Heart left ventricle (tissue), 13 donors: ENCODE results near the gene TENT4B.

Experiments
- CTCF ChIP-seq, 12 donors: fragments of 200-600 bp; sonication (generic) in 4 of 12; IDR thresholded peaks; one replicate each; pipeline versions ENCODE4 v1.5.0 to v1.8.0; 2018 to 2022; ENCODE audit warnings: antibody characterized with exemption in 12 of 12, mild to moderate bottlenecking in 5 of 12
- POLR2A ChIP-seq, 2 donors: fragments of 450-650 bp; IDR thresholded peaks; one replicate each; pipeline ENCODE4 v1.6.1; 2017; ENCODE audit warnings: antibody characterized with exemption in 2 of 2, mild to moderate bottlenecking in 2 of 2, moderate library complexity in 2 of 2
- donor health status: ischemic (EF 13 %, LVEDD 7.1; RV severe dilation, severe dysfunction).
- donor health status: DM: no; HTN: yes; CAD: no.
- donor health status: DM: no; HTN: no; CAD: no.
- donor health status: ischemic (EF 25% LVEDD 6.9; RV normal size, moderate dysfunction).
- donor health status: ischemic (EF 25% LVEDD 5.7; RV mildly dilated, moderate dysfunction).
- donor health status: ischemic (EF 35%, LVEDD 5.7; RV mildly dilated, moderate dysfunction).
- donor health status: nonischemic (EF 11% LVEDD 7.7; RV severe dilation, severe dysfunction).
- donor health status: DM: yes; HTN: yes; CAD: no.
- donor health status: PGD.
- donor health status: ischemic (EF 29% LVEDD 5.4; RV normal size, mild dysfunction).
- donor health status: nonischemic (EF 23%, LVEDD 6.1; RV moderate dilation, normal function).

GRCh38 chr16:50244140-50244503 lies 91.0 kb downstream of the TENT4B start:
- no peak for TF ChIP-seq CTCF (IDR thresholded peaks at IDR 0.05)
- no peak for TF ChIP-seq POLR2A (IDR thresholded peaks at IDR 0.05)
